GM18511 (cell line): ENCODE data around the gene ANXA6.

Source experiments
- ATAC-seq: cut with Tn5 transposase; IDR thresholded peaks from one replicate; pipeline ENCODE4 v1.9.1; 2021; ENCODE audit warnings: mild to moderate bottlenecking, moderate library complexity; ENCODE audit not compliant: unreplicated experiment

The ANXA6 gene

GRCh38 chr5:151154931-151155774, 2.4 kb downstream of the ANXA6 start:
- ATAC-seq: peak; percentile 34

DNA sequence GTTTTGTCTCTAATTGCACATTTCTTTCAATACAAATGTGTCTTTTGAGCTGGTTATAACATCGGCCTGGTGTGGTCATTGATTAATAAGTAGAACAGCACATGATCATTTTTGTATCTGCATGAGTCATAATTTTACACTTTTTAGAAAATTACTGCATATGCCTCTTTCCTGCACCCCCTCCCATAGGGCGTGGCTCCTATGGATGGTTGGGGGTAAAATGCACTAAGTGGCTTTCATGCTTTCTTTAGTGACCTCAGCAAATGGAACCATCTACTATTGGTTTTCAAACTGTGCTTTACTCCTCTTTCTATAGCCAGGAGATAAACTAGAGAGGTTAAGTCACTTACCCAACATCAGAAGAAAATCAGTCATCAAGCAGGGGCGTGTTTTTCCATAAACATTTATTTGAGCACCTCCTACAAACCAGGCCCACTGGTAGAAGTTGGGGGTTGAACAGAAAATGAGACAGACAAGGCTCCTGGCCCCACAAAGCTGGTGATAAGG, 3.8 kb downstream of the ANXA6 start:
- ATAC-seq: no peak

DNA sequence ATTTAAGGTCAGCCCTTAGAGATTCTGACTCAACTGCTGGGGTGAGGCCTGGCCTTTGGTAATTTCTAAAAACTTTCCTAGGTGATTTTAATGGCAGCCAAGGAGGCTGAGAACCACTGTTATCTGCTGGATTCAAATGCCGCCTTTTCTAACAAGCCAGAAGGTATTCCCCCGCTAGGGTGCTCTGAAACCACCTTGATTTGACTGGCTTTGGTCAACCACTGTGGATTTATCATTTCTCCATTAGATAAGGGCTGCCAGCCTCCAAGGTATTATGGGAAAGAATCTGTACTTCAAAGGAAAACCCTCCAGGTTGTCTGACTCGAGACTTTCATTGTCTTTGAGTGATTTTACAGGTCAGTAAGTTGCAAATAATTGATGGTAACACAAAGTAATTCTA, 4.3 kb downstream of the ANXA6 start:
- ATAC-seq: no peak

- ATAC-seq: peak; percentile 28
Observed at GRCh38 chr5:151151793-151152192, 5.8 kb downstream of the ANXA6 start.

DNA sequence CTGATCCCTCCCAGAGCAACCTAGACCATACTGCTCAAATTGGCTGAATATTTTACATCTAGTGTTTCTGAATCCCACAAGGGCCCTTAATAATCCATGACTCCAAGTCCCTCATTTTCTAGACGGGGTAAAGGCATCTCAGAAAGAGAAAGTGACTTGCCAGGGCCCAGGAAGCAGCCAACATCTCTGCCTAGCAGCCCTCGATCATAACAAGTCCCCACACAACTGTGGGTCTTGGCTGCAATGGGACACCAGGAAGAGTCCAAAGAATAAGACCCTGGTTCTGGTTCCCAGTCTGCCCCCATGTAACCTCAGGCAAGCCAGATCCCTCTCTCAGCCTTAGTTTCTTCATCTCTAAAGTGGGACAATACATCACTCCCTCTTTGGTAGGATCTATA, 6.3 kb downstream of the ANXA6 start:
- ATAC-seq: no peak

- ATAC-seq: peak; percentile 68
Observed at GRCh38 chr5:151150471-151151262, 6.9 kb downstream of the ANXA6 start.

GRCh38 chr5:151148583-151148982, 9.0 kb downstream of the ANXA6 start:
- no peak for ATAC-seq

DNA sequence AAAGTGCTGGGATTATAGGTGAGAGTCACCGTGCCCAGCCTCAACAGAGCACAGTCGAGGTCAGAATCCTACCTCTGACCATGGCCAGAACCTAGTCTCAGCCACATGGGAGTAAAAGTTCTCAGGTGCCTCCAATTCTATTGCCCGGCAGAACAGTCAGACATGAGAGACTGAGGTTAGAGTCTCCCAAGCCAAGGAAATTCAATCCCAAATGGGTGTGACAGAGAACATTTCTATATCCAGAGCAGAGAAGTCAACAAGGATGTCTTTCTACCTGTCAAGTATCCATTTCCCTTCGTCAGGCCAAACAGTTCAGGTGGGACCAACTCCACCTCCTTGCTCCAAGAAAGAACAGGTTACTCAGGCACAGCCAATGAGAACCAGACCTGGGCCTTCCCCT, 10.5 kb downstream of the ANXA6 start:
- ATAC-seq: no peak

DNA sequence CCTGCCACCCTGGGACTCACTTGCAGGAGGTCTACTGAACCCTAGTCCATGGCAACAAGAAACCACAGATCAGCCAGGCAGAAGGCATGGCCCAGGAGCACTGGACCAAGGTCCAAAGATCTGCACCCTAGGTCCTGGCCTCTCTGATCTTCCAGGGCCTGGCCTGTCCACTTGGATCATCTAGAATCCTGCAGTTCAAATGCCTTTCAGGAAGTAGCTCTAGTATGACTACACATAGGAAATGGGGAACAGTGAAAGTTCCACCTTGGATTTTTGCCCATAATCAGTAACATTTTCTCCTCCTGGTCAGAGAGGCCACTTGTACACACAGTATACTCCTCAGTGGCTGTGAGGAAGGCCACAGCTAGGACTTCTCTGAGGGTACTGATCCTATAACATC, 11.5 kb downstream of the ANXA6 start:
- no peak for ATAC-seq

DNA sequence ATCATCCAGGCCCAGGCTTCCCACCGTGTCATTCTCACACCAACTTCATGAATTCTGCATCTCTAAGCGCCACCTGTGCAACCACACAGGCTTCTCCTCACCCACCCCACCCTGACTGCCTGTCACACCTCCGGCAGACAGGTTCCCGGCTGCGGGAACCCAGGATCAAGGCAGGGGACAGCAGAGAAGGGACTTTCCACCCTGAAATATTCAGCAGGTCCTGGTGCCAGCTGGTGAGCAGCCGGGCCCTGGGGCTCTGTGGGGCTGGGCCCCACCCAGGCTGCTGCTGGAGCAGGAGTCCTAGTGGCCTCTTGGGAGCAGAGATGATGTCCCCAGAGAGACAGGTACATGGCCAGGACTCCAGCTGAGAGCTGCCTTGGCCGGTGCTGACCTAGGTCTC, 12.7 kb downstream of the ANXA6 start:
- no peak for ATAC-seq

DNA sequence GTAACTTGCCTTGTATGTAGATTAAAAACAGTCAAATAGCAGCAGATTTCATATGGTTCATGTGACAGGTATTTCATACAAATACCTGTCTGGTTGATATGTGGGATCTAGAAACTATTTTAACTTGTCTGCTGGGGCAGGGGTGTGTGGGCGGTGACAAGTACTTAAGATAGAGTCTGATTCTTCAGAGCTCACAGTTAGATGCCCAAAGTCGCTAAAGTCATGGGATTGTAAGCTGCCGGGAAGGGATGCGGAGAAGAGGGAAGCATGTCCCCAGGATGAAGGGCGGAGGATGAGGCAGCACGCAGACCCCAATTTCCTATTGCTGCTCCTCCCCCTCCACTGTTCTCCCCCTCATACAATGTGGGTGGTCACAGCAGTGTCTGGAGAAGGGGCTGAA, 13.3 kb downstream of the ANXA6 start:
- ATAC-seq: no peak

- ATAC-seq: no peak
Observed at GRCh38 chr5:151143645-151144044, 13.9 kb downstream of the ANXA6 start.

GRCh38 chr5:151142933-151143332, 14.6 kb downstream of the ANXA6 start:
- no peak for ATAC-seq

- peak; percentile 94 for ATAC-seq
Observed at GRCh38 chr5:151141535-151141934, 16.0 kb downstream of the ANXA6 start.

DNA sequence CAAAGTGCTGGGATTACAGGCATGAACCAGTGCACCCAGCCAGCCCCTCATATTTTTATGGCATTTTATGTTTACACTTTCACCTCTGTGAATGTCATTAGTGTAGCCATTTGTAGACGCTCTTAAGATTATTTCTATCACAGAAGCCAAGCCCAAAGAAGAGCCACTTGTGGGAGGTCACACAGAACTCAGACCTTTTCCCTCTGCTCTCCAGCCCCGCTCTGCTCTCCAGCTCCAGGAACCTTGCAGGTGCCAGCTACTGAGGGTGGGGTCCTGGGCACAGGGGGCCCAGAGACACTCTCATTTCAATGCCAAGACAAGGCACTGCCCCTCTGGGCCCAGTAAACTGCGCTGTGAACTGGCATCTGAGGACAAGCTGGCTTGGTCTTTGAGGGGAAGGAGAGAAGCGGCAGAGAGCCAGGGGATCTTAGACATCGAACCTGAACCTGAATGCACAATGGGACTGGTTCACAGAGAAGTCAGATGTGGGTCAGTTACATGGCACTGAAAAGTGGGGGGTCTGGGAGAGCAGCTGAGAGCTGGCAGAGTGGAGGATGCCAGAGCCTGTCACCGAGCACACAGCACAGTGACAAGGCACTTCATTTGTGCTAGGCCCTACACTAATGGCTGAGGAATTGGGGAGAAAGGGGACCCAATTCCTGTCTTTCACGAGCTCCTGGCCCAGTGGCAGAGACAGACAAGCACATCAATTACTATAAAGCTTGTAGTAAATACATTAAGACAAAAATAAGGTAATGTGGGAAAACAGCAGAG, 16.7 kb downstream of the ANXA6 start:
- no peak for ATAC-seq

DNA sequence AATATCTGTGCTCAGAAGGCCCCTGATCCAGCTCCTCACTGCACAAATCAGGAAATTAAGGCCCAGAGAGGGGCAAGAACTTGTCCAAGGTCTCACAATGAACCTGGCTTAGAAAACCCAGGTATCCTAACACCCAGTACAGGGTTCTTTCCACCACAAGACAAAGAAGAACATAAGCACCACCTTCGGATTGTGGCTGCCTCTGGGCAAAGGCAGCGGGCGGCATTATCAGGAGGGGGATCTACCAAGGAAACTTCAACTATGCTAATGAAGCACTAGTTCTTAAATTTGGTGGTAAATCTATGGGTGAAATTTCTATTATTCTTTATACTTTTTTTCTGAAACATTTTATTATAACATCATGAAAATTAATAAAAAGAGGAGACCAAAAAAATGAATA, 17.9 kb downstream of the ANXA6 start:
- no peak for ATAC-seq

- no peak for ATAC-seq
Observed at GRCh38 chr5:151139015-151139414, 18.6 kb downstream of the ANXA6 start.

DNA sequence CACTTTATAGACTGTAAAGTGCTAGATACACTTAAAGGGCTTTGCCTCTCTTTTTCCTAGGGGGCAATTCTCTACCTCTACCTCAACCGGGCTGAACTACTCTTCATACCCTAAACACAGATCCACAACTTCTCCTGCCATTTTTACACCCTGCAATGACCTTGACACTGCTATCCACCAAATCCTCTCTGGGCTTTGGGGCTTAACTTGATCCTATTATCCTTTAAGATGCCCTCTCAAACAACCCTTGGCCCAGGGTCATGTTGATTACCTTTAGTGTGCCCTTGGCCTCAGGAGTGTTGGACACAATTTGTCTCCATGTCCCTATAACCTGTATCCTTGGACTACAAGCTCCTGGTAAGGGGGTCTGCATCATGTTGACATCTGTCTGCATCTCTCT, 19.5 kb downstream of the ANXA6 start:
- ATAC-seq: no peak

DNA sequence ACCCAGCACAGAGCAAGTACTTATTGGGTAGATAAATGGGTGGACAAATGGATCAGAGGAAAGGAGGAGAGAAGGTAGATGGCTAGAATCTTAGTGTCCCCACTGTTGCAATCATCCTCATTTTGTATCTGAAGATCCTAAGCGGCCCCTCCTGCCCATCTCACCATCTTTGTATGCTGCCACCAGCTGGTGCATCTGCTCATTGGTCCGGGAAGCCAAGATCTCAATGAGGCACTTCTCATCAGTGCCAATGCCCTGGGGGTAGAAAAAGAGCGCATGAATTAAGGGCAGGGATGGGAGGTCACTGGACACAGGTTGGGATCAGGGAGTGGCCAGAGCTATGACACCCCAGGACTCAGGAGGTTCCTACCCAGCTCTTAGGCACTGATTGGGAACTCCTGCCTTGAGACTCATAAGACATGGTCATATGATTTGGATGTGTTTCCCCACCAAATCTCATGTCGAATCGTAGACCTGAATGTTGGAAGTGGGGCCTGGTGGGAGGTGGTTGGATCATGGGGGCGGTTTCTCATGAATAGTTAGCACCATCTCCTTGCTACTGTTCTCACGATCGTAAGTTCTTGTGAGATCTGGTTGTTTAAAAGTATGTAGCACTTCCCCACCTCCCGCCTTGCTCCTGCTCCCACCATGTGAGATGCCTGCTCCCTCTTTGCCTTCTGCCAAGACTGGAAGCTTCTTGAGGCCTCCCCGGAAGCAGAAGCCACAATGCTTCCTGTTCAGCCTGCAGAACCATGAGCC, 20.3 kb downstream of the ANXA6 start:
- no peak for ATAC-seq

DNA sequence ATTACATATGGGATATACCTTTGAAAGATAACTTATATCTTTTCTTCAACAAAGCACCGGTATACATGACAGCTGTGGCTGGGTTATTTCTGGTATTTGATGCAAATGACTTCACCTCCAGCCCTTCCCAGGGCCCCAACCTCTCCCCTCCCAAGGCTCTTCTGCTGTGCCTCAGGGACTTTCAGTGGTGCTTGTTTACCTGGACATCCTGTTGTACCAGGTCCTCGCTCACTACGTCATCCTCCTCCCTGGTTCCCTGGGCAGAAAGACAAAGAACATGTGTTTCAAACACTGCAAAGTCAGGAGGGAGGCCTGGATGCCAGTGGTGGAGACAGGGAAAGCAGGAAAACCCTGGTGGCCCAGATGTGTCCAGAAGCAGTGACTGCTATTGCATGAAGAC, 23.4 kb downstream of the ANXA6 start:
- peak; percentile 71 for ATAC-seq

- ATAC-seq: no peak
Observed at GRCh38 chr5:151132963-151133362, 24.6 kb downstream of the ANXA6 start.
